H7 (cell line): Measurements from ENCODE around the gene DNAJC3. TPM values are rescaled to one million over a fixed set of nuclear protein-coding genes. Genes with fewer than 3 reads are reported as not detected.
"Not testable (repeated sequence)": the region's sequence is repeated elsewhere in the genome, so short reads cannot be mapped to it uniquely, and the experiment has no call there.

Experiments used
- DNase-seq: peaks from one replicate; pipeline ENCODE4 v3.0.0; 2012
- H3K27me3 ChIP-seq: 2 replicates; pipeline ENCODE4 v1.6.0; 2011; ENCODE audit warnings: mild to moderate bottlenecking, low read length; ENCODE audit not compliant: control insufficient read depth, insufficient read depth
- H3K36me3 ChIP-seq: replicated peaks from 2 replicates; pipeline ENCODE4 v1.5.1; 2011; ENCODE audit warnings: low read length; ENCODE audit not compliant: control insufficient read depth, insufficient read depth
- H3K4me3 ChIP-seq: 2 replicates; pipeline ENCODE4 v1.5.1; 2011; ENCODE audit warnings: low read depth, mild to moderate bottlenecking, control low read depth, low read length, moderate library complexity; ENCODE audit not compliant: insufficient read depth
- total RNA-seq: library from RNA; depleted of rRNA; stranded (reverse); fragments of >200 nt; shearing (Covaris generic); gene quantifications from 2 replicates; pipeline ENCODE4 v1.2.3, GENCODE V29; 2014

DNAJC3 gene
- total RNA-seq, 1 experiment from 2014 or later, result 14.0 TPM

- Histone ChIP-seq H3K27me3 (no peaks in the 10 kb centered on the region), H3K36me3 (no peaks in the 10 kb centered on the region), H3K4me3 (no peak overlapping the region)
- no peak for DNase-seq
These were observed 39.3 kb downstream of the DNAJC3 start for GRCh38 chr13:95716231-95716630.

GRCh38 chr13:95722241-95722640 is 45.3 kb downstream of the DNAJC3 start:
- Histone ChIP-seq H3K4me3 (no peak overlapping the region), H3K36me3 (no peaks in the 10 kb centered on the region), H3K27me3 (no peaks in the 10 kb centered on the region)
- no peak for DNase-seq

GRCh38 chr13:95723438-95723837 is 46.5 kb downstream of the DNAJC3 start:
- no peak for DNase-seq
- Histone ChIP-seq H3K27me3 (no peaks in the 10 kb centered on the region), H3K36me3 (no peaks in the 10 kb centered on the region), H3K4me3 (no peak overlapping the region)

GRCh38 chr13:95724252-95724651 is 47.3 kb downstream of the DNAJC3 start:
- Histone ChIP-seq H3K27me3 (no peaks in the 10 kb centered on the region), H3K4me3 (no peak overlapping the region), H3K36me3 (no peaks in the 10 kb centered on the region)
- no peak for DNase-seq

GRCh38 chr13:95726876-95727275 is 49.9 kb downstream of the DNAJC3 start:
- Histone ChIP-seq H3K36me3 (no peaks in the 10 kb centered on the region), H3K4me3 (no peak overlapping the region), H3K27me3 (no peaks in the 10 kb centered on the region)
- DNase-seq, result no peak

GRCh38 chr13:95728957-95729356 is 52.0 kb downstream of the DNAJC3 start:
- Histone ChIP-seq H3K27me3 (no peaks in the 10 kb centered on the region), H3K36me3 (no peaks in the 10 kb centered on the region), H3K4me3 (no peak overlapping the region)
- DNase-seq, result no peak

GRCh38 chr13:95734124-95734523 is 57.2 kb downstream of the DNAJC3 start:
- no peaks in the 10 kb centered on the region for H3K36me3 ChIP-seq
- no peak overlapping the region for H3K4me3 ChIP-seq
- no peak for DNase-seq
- H3K27me3 ChIP-seq, result no peaks in the 10 kb centered on the region

- not testable (repeated sequence) for H3K36me3 ChIP-seq, H3K27me3 ChIP-seq, DNase-seq
- H3K4me3 ChIP-seq, result peak overlapping the region; percentile 19; the same call in 1 of the 2 replicates
These were observed 63.4 kb downstream of the DNAJC3 start for GRCh38 chr13:95740071-95740978.

GRCh38 chr13:95740979-95741320 is 64.0 kb downstream of the DNAJC3 start:
- no peak overlapping the region for H3K4me3 ChIP-seq
- H3K27me3 ChIP-seq, result no peaks in the 10 kb centered on the region
- no peaks in the 10 kb centered on the region for H3K36me3 ChIP-seq
- DNase-seq, result no peak

GRCh38 chr13:95741584-95742563 is 64.9 kb downstream of the DNAJC3 start:
- no peak for DNase-seq
- H3K27me3 ChIP-seq, result no peaks in the 10 kb centered on the region
- no peak overlapping the region for H3K4me3 ChIP-seq
- no peaks in the 10 kb centered on the region for H3K36me3 ChIP-seq

- no peak overlapping the region for H3K4me3 ChIP-seq
- no peaks in the 10 kb centered on the region for H3K27me3 ChIP-seq
- H3K36me3 ChIP-seq, result no peaks in the 10 kb centered on the region
- DNase-seq, result no peak
These were observed 66.3 kb downstream of the DNAJC3 start for GRCh38 chr13:95743192-95743591.

- DNase-seq, result peak; percentile 25
- Histone ChIP-seq H3K27me3 (no peaks in the 10 kb centered on the region), H3K4me3 (no peak overlapping the region), H3K36me3 (no peaks in the 10 kb centered on the region)
These were observed 68.3 kb downstream of the DNAJC3 start for GRCh38 chr13:95745289-95745688.

GRCh38 chr13:95745752-95746151 is 68.8 kb downstream of the DNAJC3 start:
- Histone ChIP-seq H3K27me3 (no peaks in the 10 kb centered on the region), H3K36me3 (no peaks in the 10 kb centered on the region), H3K4me3 (no peak overlapping the region)
- no peak for DNase-seq

GRCh38 chr13:95749545-95749944 is 72.6 kb downstream of the DNAJC3 start:
- DNase-seq, result no peak
- Histone ChIP-seq H3K4me3 (no peak overlapping the region), H3K27me3 (no peaks in the 10 kb centered on the region), H3K36me3 (no peaks in the 10 kb centered on the region)

- DNase-seq, result no peak
- Histone ChIP-seq H3K27me3 (no peaks in the 10 kb centered on the region), H3K36me3 (no peaks in the 10 kb centered on the region), H3K4me3 (no peak overlapping the region)
These were observed 75.7 kb downstream of the DNAJC3 start for GRCh38 chr13:95752677-95753076.
